BLaER1 (cell line): ENCODE data around the gene ETV1.

ENCODE experiments used
- H3K27ac ChIP-seq: shearing (Covaris generic); formaldehyde crosslinking; 2 replicates; pipeline ENCODE4 v1.8.1; 2022
- H3K27me3 ChIP-seq: shearing (Covaris generic); formaldehyde crosslinking; 2 replicates; pipeline ENCODE4 v1.8.1; 2022
- H3K36me3 ChIP-seq: shearing (Covaris generic); formaldehyde crosslinking; 2 replicates; pipeline ENCODE4 v1.8.1; 2022
- H3K4me1 ChIP-seq: shearing (Covaris generic); formaldehyde crosslinking; 2 replicates; pipeline ENCODE4 v1.8.1; 2022
- H3K4me2 ChIP-seq: shearing (Covaris generic); formaldehyde crosslinking; 2 replicates; pipeline ENCODE4 v1.8.1; 2022
- H3K4me3 ChIP-seq: shearing (Covaris generic); formaldehyde crosslinking; 2 replicates; pipeline ENCODE4 v1.8.1; 2022
- H3K9ac ChIP-seq: shearing (Covaris generic); formaldehyde crosslinking; 2 replicates; pipeline ENCODE4 v1.8.1; 2022
- H3K9me3 ChIP-seq: shearing (Covaris generic); formaldehyde crosslinking; 2 replicates; pipeline ENCODE4 v1.8.1; 2022
- H4K20me1 ChIP-seq: shearing (Covaris generic); formaldehyde crosslinking; 2 replicates; pipeline ENCODE4 v1.8.1; 2022
- Cebpa-rat ChIP-seq: shearing (Covaris generic); IDR thresholded peaks from 2 replicates; pipeline ENCODE4 v1.8.1; 2022

The ETV1 gene

DNA sequence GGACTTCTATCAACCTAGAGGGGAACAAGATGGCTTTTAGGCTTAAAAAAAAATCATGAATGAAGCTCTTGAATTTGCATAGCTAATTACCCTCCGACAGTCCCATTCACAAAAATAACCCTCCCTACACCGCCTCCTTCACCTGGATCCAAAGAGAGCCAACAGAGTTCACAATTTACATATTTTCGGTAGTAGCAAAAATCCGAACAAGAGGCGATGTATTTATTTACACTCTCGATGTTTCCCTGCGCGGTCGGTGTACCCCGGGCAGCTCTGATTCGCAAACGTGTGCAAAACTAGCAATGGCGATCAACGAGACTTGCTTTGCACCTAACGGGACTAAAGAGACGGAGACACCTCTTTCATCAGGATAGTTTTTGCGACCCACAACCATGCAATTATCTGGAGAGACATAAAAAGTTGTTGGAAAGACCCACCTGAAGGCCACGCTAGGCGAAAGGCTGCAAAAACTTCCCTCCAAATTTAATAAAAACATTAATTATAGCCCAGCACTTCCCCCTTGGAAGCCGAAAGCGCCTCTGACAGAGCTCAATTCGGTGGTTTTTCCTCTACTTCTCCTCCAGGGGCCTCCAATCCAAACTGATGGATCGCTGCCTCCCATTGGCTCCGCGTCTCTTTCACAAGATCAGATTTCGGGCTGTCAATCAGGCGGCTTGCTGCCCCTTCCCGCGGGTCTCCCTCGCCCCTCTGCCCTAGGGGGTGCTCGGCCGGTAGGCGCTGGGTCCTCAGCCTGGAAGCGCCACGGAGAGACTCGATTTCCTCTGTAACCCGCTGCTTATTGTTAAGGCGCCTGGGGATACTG is at the start of gene ETV1:
Gene ETV1 (minus strand): TSS at position 541 of the 823 bp plus-strand sequence. CDS start 614 bp downstream, outside the sequence.
- peak within 1 kb of the TSS; percentile 75 for H3K9ac ChIP-seq
- H3K27ac ChIP-seq = peak within 1 kb of the TSS; percentile 68
- TF ChIP-seq Cebpa-rat = no peak
- H3K27me3 ChIP-seq = no peaks in the 10 kb centered on the region
- peak within 1 kb of the TSS; percentile 90 for H3K4me2 ChIP-seq
- H3K4me3 ChIP-seq = peak within 1 kb of the TSS; percentile 78
- peaks cover 19% of the 10 kb centered on the region for H3K4me1 ChIP-seq
- no peaks in the 10 kb centered on the region for H4K20me1 ChIP-seq
- H3K9me3 ChIP-seq = no peaks in the 10 kb centered on the region
- no peaks in the 10 kb centered on the region for H3K36me3 ChIP-seq

DNA sequence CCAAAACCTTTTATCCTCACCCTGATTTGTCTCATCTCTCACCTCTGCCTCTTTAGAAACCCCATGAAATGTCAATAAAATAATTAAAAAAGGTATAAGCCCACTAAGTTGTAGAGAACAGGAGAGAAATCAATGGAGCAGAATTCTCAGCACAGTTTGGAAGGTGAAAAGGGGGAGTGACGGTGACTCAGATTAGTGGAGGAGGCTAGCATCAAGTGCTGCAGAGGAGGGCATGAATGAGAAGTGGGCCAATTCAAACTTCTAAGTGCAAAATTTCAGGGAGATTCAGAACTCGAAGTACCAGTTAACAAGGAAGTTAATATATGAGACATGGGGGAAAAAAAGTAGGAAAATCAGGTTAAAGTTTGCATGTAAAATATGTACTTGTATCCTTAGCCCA is 34.9 kb upstream of the ETV1 start:
- no peak for TF ChIP-seq Cebpa-rat
- no peak overlapping the region for H3K27ac ChIP-seq
- no peak overlapping the region for H3K9ac ChIP-seq
- no peaks in the 10 kb centered on the region for H3K9me3 ChIP-seq
- H3K4me3 ChIP-seq = no peak overlapping the region
- no peak overlapping the region for H3K4me2 ChIP-seq
- H4K20me1 ChIP-seq = no peaks in the 10 kb centered on the region
- H3K36me3 ChIP-seq = no peaks in the 10 kb centered on the region
- H3K4me1 ChIP-seq = no peaks in the 10 kb centered on the region
- no peaks in the 10 kb centered on the region for H3K27me3 ChIP-seq

DNA sequence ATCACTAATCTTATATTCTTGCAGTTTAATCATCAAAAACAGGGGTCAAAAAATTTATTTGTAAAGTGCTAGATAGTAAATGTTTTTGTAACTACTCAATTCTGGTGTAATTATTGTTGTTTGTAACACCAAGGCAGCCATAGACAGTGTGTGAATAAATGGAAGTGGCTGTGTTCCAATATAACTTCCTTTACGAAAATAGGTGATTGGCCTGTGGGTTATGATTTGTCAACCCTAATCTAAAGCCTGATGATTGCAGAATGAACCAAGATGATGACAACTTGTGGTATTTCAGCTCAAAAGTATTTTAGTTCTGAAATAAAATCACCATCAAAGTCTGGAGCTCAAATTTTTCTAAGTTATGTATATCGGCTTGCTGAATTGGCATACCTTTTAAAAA is 34.4 kb upstream of the ETV1 start:
- Histone ChIP-seq H3K4me1 (no peaks in the 10 kb centered on the region), H3K27ac (no peak overlapping the region), H3K36me3 (no peaks in the 10 kb centered on the region), H3K9me3 (no peaks in the 10 kb centered on the region), H3K4me3 (no peak overlapping the region), H3K9ac (no peak overlapping the region), H4K20me1 (no peaks in the 10 kb centered on the region), H3K27me3 (no peaks in the 10 kb centered on the region), H3K4me2 (no peak overlapping the region)
- TF ChIP-seq Cebpa-rat = no peak

DNA sequence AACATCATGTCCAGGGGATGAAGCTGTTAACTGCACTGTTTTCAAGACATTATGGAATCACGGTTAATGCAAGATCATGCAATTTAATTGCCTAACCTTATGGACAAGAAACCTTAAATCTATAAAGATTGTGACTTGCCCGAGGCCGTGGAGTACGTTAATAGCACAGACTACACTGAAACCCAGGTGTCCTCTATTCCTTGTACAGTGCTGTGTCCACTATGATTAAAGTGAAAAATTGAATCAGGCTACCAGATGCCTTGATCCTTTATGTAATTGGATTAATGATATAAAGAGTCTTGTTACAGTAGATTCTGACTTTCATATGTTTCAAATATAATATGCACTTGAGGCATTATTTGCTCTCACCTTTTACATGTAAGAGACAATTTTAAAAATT is 33.9 kb upstream of the ETV1 start:
- Histone ChIP-seq H3K9ac (no peak overlapping the region), H3K27me3 (no peaks in the 10 kb centered on the region), H3K4me2 (no peak overlapping the region), H3K9me3 (no peaks in the 10 kb centered on the region), H3K4me3 (no peak overlapping the region), H3K4me1 (no peaks in the 10 kb centered on the region), H4K20me1 (no peaks in the 10 kb centered on the region), H3K36me3 (no peaks in the 10 kb centered on the region), H3K27ac (no peak overlapping the region)
- no peak for TF ChIP-seq Cebpa-rat

DNA sequence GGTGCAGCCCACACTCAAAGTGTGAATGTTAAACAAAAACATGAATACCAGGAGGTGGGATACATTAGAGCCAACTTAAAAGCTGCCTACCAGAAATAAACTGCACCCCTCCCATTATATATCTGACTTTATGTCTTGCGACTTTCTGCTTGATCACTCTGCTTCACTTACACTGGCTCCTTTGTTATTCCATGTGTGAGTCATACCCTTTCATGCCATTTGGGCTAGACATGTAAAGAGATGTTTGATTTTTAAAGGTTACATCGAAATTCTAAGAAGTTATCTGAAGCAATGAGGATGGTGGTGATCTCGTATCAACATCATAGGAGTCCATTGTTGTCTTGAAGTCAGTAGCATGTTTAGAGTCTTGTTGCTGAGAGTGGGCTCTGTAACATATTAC is 31.6 kb upstream of the ETV1 start:
- H3K9me3 ChIP-seq = no peaks in the 10 kb centered on the region
- no peak overlapping the region for H3K27ac ChIP-seq
- no peaks in the 10 kb centered on the region for H3K36me3 ChIP-seq
- H3K4me1 ChIP-seq = no peaks in the 10 kb centered on the region
- no peak overlapping the region for H3K4me2 ChIP-seq
- no peak overlapping the region for H3K4me3 ChIP-seq
- H3K9ac ChIP-seq = no peak overlapping the region
- no peaks in the 10 kb centered on the region for H3K27me3 ChIP-seq
- no peaks in the 10 kb centered on the region for H4K20me1 ChIP-seq
- no peak for TF ChIP-seq Cebpa-rat

DNA sequence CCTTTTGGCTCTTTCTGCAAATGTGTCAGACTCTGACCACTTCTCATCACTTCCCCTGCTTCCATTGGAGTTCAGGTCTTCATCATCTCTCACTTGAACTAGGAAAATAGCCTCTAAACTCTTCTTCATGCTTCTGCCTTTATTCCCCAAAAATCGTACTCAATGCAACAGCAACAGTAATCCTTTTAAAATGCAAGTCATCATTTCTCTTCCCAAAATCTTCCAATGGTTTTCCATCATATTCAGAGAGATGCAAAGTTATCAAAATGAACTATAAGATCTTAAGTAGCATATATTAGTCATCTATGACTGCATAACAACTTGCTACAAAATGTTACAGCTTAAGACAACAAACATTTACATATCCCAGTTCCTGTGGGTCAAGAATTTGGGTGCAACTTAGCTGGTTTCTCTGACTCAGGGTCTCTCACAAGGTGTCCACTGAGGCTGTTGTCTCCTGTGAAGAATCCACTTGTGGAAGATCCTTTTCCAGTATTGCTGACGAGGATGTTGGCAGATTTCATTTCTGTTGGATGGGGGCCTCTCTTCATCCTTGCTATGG is 31.0 kb upstream of the ETV1 start:
- no peaks in the 10 kb centered on the region for H3K27me3 ChIP-seq
- no peaks in the 10 kb centered on the region for H4K20me1 ChIP-seq
- no peak overlapping the region for H3K4me3 ChIP-seq
- no peaks in the 10 kb centered on the region for H3K4me1 ChIP-seq
- no peaks in the 10 kb centered on the region for H3K9me3 ChIP-seq
- no peak overlapping the region for H3K4me2 ChIP-seq
- H3K36me3 ChIP-seq = no peaks in the 10 kb centered on the region
- H3K27ac ChIP-seq = no peak overlapping the region
- TF ChIP-seq Cebpa-rat = no peak
- no peak overlapping the region for H3K9ac ChIP-seq

DNA sequence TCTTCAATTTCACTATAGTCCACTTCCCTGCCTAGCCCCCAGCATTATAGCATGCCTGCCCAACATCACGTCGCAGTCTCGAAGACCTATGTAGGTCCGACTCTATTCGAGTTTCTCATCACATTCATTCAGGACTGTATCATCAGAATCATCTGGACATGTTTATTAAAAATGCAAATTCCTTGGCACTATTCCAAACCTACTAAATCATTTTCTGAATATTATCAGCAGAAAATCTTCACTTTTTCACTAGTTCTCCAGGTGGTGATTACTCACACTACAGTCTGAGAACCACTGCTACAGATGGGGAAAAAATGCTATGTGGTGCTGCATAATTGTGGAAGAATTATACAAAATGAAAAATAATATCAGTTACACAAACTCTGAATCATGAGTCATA is 29.3 kb upstream of the ETV1 start:
- Histone ChIP-seq H3K36me3 (no peaks in the 10 kb centered on the region), H4K20me1 (no peaks in the 10 kb centered on the region), H3K9me3 (no peaks in the 10 kb centered on the region), H3K4me3 (no peak overlapping the region), H3K9ac (no peak overlapping the region), H3K4me1 (no peaks in the 10 kb centered on the region), H3K27me3 (no peaks in the 10 kb centered on the region), H3K4me2 (no peak overlapping the region), H3K27ac (no peak overlapping the region)
- no peak for TF ChIP-seq Cebpa-rat

DNA sequence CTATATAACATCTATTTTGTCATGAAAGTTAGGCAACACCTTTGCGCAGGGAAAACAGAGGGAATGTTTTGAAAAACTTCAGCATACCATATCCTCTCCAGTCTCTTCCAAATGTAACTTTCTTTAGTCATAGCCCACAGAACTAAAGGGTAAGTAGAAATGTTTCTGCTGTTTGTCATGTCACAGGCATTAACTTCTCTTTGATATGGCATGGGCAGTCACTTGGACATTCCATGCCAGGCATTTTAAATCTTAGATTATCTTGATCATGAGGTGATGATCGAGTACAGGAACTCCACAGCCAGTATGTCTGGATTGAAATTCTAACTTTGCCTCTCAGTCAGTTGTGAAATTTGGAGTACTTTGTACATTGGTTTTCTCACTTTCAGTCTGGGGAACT is 27.5 kb upstream of the ETV1 start:
- TF ChIP-seq Cebpa-rat = no peak
- Histone ChIP-seq H3K4me2 (no peak overlapping the region), H3K4me1 (no peaks in the 10 kb centered on the region), H3K27ac (no peak overlapping the region), H3K4me3 (no peak overlapping the region), H3K36me3 (no peaks in the 10 kb centered on the region), H3K27me3 (no peaks in the 10 kb centered on the region), H3K9ac (no peak overlapping the region), H3K9me3 (no peaks in the 10 kb centered on the region), H4K20me1 (no peaks in the 10 kb centered on the region)

DNA sequence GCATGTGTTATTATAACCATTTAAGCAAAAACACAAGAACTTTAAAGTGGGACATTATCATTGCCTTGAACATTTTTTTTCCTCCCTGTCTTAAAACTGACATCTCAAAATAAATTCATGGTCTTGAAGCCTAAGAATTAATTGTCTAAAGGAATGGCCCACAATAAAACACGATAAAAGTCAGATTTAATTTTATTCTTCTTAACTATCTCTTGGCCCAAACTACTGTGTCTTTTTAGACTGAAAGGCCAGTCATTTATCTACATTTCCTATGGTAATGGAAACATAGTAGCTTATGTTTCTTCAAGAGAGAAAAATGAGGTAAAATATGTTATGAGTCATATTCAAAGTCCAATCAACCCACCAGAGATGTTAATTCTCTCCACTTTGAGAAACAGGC is 24.4 kb upstream of the ETV1 start:
- H3K27me3 ChIP-seq = no peaks in the 10 kb centered on the region
- no peaks in the 10 kb centered on the region for H4K20me1 ChIP-seq
- no peaks in the 10 kb centered on the region for H3K4me1 ChIP-seq
- no peak overlapping the region for H3K9ac ChIP-seq
- H3K4me3 ChIP-seq = no peak overlapping the region
- H3K27ac ChIP-seq = no peak overlapping the region
- H3K4me2 ChIP-seq = no peak overlapping the region
- TF ChIP-seq Cebpa-rat = no peak
- H3K9me3 ChIP-seq = no peaks in the 10 kb centered on the region
- H3K36me3 ChIP-seq = no peaks in the 10 kb centered on the region

DNA sequence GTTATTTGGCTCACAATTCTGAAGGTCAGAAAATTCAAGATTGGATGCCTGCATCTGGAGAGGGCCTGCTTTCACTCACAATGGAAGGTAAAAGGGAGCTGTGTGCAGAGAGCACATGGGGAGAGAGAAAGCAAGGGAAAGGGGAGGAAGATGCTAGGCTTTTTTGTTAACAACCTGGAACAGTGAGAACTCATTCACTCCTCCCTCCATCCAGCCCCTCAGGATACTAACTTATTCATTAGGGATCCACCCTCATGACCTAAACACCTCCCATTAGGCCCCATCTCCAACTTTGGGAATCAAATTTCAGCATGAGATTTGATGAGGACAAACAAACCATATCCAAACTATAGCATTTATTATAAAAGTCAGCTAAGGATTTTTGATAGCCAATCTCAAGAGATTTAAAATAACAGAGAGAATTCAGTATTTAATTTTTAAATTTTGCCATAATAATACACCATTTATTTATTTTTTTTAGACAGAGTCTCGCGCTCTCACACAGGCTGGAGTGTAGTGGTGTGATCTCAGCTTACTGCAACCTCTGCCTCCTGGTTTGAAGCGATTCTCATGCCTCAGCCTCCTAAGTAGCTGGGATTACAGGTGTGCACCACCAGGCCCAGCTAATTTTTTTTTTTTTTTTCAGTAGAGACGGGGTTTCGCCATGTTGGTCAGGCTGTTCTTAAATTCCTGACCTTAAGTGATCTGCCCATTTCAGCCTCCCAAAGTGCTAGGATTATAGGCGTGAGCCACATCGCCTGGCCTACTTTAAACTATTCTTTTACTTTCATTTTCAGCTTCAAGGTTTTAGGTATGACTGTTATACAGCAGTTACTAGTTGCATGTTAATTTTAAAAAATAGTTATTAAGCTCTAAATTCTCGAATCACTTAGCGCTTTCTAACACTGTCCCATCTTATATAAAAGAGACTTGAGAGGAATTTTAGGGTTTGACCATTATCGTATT is 20.3 kb upstream of the ETV1 start:
- Histone ChIP-seq H3K4me2 (no peak overlapping the region), H3K36me3 (no peaks in the 10 kb centered on the region), H3K27ac (no peak overlapping the region), H4K20me1 (no peaks in the 10 kb centered on the region), H3K9ac (no peak overlapping the region), H3K4me1 (no peaks in the 10 kb centered on the region), H3K27me3 (no peaks in the 10 kb centered on the region), H3K9me3 (no peaks in the 10 kb centered on the region), H3K4me3 (no peak overlapping the region)
- no peak for TF ChIP-seq Cebpa-rat
